Activated T-helper 1 cell treated with Interleukin-2 at 50 U/mL for 16 hours (primary cell): ENCODE results near the gene B3GNT8.
"Not testable (repeated sequence)": the region's sequence is repeated elsewhere in the genome, so short reads cannot be mapped to it uniquely, and the experiment has no call there.

Experiments
- DNase-seq: peaks from one replicate; pipeline ENCODE4 v3.0.0-alpha.2; 2020; ENCODE audit warnings: low read depth

The B3GNT8 gene

DNA sequence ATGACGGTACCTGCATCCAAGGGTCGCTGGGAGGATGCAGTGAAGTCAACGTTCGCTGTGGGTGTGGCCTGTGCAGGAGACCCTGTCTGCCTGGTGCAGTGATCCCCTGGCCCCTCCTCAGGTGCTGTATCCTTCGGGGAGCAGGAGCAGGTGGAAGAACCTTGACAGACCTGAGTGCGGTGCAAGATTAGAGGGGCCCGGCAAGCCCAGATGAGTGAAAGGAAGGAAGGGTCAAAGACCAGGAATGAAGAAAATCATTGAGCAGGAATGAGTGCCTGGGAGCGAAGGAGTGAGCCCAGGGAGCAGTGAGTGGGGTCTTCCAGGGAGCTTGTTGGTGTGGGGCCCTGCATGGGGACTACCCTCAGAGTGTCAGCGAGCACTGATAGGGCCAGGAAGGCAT lies 12.7 kb downstream of the B3GNT8 start:
- no peak for DNase-seq

DNA sequence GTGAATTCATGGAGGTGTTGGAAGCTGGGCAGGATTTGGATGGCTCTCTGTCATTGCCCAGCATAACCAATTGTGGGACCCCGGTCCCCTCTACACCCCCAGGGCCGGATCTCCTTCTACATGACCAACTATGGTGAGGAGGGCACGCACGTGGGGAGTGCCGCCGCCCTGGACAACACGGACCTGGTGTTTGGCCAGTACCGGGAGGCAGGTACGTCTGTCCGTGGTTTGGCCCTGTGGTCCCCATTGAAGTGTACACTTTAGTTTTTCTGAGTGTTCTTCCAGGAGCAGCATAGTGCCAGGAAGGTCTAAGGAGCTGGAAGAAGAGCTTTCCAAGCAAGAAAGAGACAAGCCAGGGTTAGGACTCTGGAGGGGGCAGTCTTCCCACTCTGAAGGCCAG lies 13.2 kb downstream of the B3GNT8 start:
- no peak for DNase-seq

GRCh38 chr19:41412953-41413352 lies 14.2 kb downstream of the B3GNT8 start:
- DNase-seq: no peak

- no peak for DNase-seq
Observed at GRCh38 chr19:41411968-41412265, 15.3 kb downstream of the B3GNT8 start.

- DNase-seq: no peak
Observed at GRCh38 chr19:41411100-41411967, 15.8 kb downstream of the B3GNT8 start.

DNA sequence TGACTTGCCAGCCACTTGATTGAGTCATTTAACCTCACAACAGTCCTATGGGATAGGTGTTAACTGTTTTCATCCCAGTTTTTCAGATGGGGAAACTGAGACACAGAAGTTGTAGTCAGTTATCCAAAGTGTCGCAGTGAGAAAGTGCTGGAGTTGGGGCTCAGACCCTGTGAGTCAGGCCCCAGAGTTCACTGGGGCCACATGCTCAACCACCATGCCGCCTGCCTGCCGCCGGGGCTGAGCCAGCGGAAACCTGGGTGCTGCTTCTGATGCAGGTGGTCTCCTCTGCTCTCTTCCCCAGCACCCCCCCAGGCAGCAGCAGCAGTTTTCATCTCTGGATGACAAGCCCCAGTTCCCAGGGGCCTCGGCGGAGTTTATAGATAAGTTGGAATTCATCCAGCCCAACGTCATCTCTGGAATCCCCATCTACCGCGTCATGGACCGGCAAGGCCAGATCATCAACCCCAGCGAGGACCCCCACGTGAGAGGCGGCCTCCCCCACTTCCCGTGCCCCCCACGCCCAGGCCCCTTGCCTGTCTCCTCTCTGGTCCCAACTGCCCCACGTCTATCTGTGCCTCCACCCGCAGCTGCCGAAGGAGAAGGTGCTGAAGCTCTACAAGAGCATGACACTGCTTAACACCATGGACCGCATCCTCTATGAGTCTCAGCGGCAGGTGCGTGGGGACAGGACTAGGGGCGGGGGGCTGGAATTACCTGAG lies 16.7 kb downstream of the B3GNT8 start:
- no peak for DNase-seq

DNA sequence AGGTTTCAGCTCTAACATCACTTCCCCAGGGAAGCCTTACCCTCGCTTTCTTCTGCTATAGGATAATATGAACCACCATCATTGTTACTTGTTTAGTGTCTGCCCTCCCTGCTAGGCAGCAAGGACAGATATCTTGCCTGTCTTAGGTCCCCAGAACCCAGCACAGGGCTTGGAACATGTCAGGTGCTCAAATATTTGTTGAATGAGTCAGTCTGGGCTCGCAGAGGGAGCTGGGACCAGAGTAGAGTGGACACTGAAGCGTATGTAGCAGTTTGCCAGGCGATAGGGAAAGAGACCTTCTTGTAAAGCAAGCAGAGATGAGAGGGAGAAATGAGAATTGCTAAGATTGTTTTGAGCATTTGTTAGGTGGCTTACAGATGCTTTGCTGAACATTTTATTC lies 17.9 kb downstream of the B3GNT8 start:
- no peak for DNase-seq

- not testable (repeated sequence) for DNase-seq
Observed at GRCh38 chr19:41408846-41409245, 18.3 kb downstream of the B3GNT8 start.

DNA sequence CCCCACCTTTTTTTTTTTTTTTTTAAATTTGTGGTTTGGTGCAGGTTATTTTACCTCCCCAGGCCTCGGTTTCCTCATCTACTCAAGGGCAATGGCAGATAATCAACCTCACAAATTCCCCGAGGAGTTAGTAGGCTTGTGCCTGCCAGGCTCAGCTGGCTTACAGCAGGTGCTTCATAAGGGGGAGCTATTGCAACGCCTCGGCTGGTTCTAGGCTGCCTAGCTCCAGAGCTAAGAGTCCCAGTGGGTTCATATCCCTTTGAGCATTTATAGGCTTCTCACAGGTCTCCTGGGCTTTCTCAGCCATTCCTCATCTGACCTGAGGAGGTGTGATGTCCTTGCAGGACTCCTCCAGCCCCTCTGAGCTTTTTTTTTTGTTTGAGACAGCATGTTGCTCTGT lies 18.9 kb downstream of the B3GNT8 start:
- DNase-seq: no peak

DNA sequence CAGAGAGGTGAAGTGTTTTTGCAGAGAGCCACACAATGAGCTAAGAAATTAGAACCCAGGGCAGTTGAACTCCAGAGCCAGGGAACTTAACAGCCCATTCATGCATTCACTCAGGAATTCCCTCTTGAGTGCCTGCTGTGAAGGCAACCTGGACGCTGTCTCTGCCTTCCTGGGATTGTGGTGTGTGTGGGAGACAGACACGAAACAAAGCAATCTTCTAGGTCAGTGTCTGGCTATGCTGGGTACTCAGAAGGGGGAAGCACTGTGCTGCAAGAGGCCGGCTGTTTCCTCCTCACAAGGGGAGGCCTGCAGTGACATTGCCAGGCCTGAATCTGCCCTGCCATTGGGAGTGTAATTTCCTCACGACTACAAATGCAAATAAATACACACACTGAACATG lies 19.9 kb downstream of the B3GNT8 start:
- DNase-seq: no peak

GRCh38 chr19:41405776-41406175 lies 21.4 kb downstream of the B3GNT8 start:
- DNase-seq: no peak

GRCh38 chr19:41403181-41403970 lies 23.8 kb downstream of the B3GNT8 start:
- DNase-seq: no peak

GRCh38 chr19:41402010-41402409 lies 25.2 kb downstream of the B3GNT8 start:
- DNase-seq: no peak

DNA sequence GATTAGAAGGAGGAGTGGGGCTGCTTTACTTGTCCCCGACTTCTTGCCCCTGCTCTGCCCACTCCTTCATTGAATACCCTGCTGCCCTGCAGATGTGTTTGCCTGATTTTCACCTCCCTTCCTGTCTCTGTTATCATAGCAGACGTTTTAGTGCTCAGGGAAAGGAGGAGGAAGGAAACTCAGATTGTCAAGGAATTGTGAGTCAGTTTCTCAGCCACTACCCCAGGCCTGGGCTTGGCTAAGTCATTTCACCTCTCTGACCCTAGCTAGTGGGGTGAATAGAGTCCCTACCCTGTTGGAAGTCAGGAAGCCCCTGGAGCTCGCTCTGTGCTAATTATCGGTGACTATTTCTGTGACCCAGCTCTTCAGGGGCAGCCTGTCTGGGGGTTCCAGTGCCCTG lies 25.7 kb downstream of the B3GNT8 start:
- DNase-seq: no peak

- DNase-seq: no peak
Observed at GRCh38 chr19:41399525-41399924, 27.6 kb downstream of the B3GNT8 start.

DNA sequence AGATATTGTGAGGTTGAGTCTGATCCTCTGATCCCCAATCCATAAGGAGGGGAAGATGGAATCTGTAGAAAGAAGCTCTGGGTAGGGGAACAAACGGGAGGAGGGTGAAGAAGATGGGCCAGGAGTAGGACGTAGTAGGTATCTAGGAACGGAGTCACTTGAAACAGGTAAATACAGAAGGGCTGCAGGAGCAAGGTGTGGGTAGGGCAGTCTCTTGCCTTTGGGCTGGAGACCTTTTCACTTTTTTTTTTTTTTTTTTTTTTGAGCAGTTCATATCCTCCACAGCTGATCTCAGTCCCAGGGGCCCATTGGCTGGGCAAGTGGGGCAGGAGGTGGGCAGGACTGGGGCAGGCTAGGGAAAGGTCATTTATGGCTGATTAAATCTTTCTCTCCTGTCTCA lies 28.1 kb downstream of the B3GNT8 start:
- no peak for DNase-seq

DNA sequence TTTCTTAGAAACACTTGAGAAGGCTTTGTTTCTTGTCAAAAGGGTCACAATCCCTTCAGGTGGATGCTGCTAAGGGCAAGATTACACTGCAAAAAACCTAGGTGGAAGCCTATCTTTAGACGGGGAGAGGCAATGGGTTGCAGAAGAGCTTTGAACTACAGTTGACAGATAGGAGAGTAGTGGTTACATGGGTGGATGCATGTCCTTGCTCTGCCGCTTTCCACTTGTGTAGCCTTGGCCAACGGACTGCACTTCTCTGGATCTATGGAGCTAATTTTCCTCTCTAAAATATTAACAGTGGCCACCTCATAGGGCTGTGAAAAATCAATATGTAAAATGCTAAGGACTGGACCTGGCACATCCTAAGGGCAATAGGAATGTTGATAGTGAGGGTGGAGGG lies 28.6 kb downstream of the B3GNT8 start:
- no peak for DNase-seq

DNA sequence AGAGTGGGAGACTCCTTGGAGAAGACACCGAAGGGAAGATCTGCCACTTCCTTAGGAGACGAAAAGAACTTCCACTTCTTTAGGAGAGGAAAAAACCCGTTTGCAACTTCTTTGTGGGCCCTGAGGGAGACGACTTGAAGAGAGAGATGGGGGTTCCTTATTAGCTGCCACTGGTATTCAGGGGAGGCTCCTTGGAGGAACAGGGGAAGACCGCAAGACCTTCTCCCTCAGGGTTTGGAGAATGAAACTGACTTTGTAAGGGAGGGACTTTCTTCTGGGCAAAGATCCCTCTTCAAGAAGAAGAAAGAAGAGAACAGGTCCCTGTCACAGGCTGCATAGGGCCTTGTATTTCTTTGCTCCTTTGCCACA lies 29.1 kb downstream of the B3GNT8 start:
- DNase-seq: no peak

DNA sequence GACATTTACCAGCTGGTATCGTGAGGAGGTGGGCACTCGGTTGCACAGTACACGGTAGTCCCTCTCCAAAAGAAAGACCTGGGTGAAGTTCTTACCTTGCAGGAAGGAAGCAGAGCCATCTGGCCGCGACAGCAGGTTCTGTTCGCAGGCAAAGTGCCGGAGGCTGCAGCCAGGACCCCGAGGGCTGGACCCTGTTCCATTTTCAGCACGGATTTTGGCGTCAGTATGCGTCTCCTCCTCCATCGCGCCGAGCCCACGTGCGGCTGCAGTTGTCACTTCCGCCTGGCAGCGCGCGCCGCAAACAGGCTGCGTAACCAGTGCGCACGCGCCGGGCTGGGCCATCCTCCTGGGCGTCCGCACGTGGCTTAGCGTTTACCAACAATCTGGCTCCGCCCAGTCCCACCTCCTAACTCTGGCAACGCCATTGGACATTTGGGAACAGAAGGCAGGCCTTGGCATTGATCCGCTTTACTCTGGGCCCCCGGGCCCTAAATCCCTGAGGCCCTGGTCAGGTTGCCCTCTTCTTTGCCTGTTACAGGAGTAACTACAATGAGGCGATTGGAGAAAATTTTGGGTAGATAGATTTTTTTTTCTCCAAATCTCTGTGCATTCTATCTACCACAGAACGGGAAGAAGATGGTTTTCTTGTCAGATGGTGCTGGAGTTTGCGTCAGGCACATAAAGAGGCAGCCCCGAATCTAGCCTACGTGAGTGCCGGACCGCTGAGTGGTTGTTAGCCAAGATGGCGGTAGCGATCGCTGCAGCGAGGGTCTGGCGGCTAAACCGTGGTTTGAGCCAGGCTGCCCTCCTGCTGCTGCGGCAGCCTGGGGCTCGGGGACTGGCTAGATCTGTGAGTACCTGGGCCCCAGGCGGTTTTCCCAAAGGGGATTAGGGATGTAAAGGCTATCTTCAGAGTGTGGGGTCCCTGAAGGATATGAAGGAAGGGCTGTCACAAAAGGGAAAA lies 29.8 kb downstream of the B3GNT8 start, which contains the start of the genes BCKDHA and EXOSC5:
Gene BCKDHA (plus strand): TSS at position 733 of the 964 bp plus-strand sequence. CDS start 10 bp downstream, at position 743.
Gene EXOSC5 (minus strand): TSS at position 274 of the 964 bp plus-strand sequence. CDS start 31 bp downstream, at position 243.
- peak; percentile 99 for DNase-seq

DNA sequence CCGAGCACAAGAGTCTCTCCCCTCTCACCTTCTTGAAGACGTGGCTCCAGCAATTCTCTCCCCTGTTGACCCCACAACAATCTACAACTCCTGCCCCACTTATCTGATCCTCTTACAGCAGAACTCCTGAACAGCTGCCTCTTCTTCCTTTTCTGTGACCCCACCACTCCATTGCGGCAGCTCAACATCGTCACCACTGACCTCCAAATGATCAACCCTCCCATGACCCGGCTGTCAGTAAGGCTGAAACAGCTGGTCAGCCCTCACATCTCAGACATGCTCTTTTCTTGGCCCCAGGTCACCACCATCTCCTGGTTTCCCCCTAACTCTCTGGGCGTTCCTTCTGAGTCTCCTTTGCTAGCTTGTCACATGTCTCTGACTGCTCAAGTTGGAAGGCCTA lies 31.8 kb downstream of the B3GNT8 start:
- no peak for DNase-seq

GRCh38 chr19:41392775-41393174 lies 34.4 kb downstream of the B3GNT8 start:
- DNase-seq: no peak
